Breast epithelium (tissue), 4 donors: ENCODE results near the gene EEPD1. TPM values are rescaled to one million over a fixed set of nuclear protein-coding genes. Genes with fewer than 3 reads are reported as not detected.

Source experiments
- DNase-seq, 2 donors: peaks; one replicate each; pipeline ENCODE4 v3.0.0-alpha.2; 2019; ENCODE audit warnings: low spot score in 2 of 2
- H3K27ac ChIP-seq, 2 donors: fragments of 200-600 bp; sonication (generic) in 1 of 2; one replicate each; pipeline ENCODE4 v1.5.1; 2016 to 2019; ENCODE audit warnings: mild to moderate bottlenecking in 1 of 2
- H3K27me3 ChIP-seq, 2 donors: fragments of 200-600 bp; sonication (generic) in 1 of 2; one replicate each; pipeline versions ENCODE4 v1.5.1 to v1.6.0; 2017 to 2019; ENCODE audit warnings: control low read depth in 1 of 2, mild to moderate bottlenecking in 1 of 2
- H3K36me3 ChIP-seq: fragments of 200-600 bp; one replicate; pipeline ENCODE4 v1.5.1; 2019
- H3K4me1 ChIP-seq, 2 donors: fragments of 200-600 bp; sonication (generic); one replicate each; pipeline ENCODE4 v1.5.1; 2016 to 2019; ENCODE audit warnings: control low read depth in 1 of 2
- H3K4me3 ChIP-seq, 3 donors: fragments of 200-600 bp; sonication (generic); 1 replicate in 2 of 3; 2 replicates in 1 of 3; pipeline ENCODE4 v1.5.1; 2016 to 2019; ENCODE audit warnings: mild to moderate bottlenecking in 3 of 3, moderate library complexity in 2 of 3
- H3K9me3 ChIP-seq, 2 donors: fragments of 200-600 bp; sonication (generic) in 1 of 2; one replicate each; pipeline ENCODE4 v1.5.1; 2016 to 2019; ENCODE audit warnings: control low read depth in 1 of 2
- POLR2A ChIP-seq: fragments of 450-650 bp; IDR thresholded peaks from one replicate; pipeline ENCODE4 v1.6.1; 2016; ENCODE audit warnings: antibody characterized with exemption, mild to moderate bottlenecking, moderate library complexity
- POLR2AphosphoS5 ChIP-seq, 3 donors: sonication (generic); formaldehyde crosslinking; IDR thresholded peaks; one replicate each; pipeline ENCODE4 v1.6.1; 2017; ENCODE audit warnings: antibody characterized with exemption in 3 of 3
- intact Hi-C: fragments of 100-400 bp; cut with DNase I; formaldehyde crosslinking; loops from one replicate; pipeline ENCODE4 v1.15.1; 2023; ENCODE audit warnings: low total_unique reads
- total RNA-seq, 3 donors: library from RNA; depleted of rRNA; stranded (reverse); fragments of >200 nt; gene quantifications; one replicate each; pipeline ENCODE4 v1.1.0, GENCODE V29; 2016
- TF ChIP-seq, protein P1 (sequence below), 3 donors: fragments of 450-650 bp; IDR thresholded peaks; one replicate each; pipeline ENCODE4 v1.5.1; 2016 to 2017; ENCODE audit warnings: antibody characterized with exemption in 3 of 3, mild to moderate bottlenecking in 3 of 3, moderate library complexity in 3 of 3

EEPD1 gene
- total RNA-seq, 3 donors from 2014 or later, result 6.4 to 32.5 (median 10.5) TPM

GRCh38 chr7:36305648-36306047 lies 152.6 kb downstream of the EEPD1 start:
- Histone ChIP-seq H3K27ac (no peak overlapping the region), H3K4me3 (no peak overlapping the region), H3K36me3 (no peaks in the 10 kb centered on the region), H3K9me3 (no peaks in the 10 kb centered on the region), H3K27me3 (no peaks in the 10 kb centered on the region), H3K4me1 (peaks cover 2 to 13% of the 10 kb centered on the region in 2 donors)
- DNase-seq, result no peak
- TF ChIP-seq, protein P1, sequence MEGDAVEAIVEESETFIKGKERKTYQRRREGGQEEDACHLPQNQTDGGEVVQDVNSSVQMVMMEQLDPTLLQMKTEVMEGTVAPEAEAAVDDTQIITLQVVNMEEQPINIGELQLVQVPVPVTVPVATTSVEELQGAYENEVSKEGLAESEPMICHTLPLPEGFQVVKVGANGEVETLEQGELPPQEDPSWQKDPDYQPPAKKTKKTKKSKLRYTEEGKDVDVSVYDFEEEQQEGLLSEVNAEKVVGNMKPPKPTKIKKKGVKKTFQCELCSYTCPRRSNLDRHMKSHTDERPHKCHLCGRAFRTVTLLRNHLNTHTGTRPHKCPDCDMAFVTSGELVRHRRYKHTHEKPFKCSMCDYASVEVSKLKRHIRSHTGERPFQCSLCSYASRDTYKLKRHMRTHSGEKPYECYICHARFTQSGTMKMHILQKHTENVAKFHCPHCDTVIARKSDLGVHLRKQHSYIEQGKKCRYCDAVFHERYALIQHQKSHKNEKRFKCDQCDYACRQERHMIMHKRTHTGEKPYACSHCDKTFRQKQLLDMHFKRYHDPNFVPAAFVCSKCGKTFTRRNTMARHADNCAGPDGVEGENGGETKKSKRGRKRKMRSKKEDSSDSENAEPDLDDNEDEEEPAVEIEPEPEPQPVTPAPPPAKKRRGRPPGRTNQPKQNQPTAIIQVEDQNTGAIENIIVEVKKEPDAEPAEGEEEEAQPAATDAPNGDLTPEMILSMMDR (IDR thresholded peaks at IDR 0.05), result no peak
- TF ChIP-seq POLR2A, result no peak
- no peak for TF ChIP-seq POLR2AphosphoS5 (IDR thresholded peaks at IDR 0.05)
- intact Hi-C loops, result no loop called here

GRCh38 chr7:36306222-36306621 lies 153.2 kb downstream of the EEPD1 start:
- intact Hi-C loops, result no loop called here
- no peaks in the 10 kb centered on the region for H3K9me3 ChIP-seq
- peaks cover 2 to 13% of the 10 kb centered on the region in 2 donors for H3K4me1 ChIP-seq
- H3K4me3 ChIP-seq, result no peak overlapping the region
- H3K27me3 ChIP-seq, result no peaks in the 10 kb centered on the region
- no peak for TF ChIP-seq POLR2AphosphoS5 (IDR thresholded peaks at IDR 0.05)
- no peak for TF ChIP-seq POLR2A
- TF ChIP-seq, protein P1 (IDR thresholded peaks at IDR 0.05), result no peak
- H3K36me3 ChIP-seq, result no peaks in the 10 kb centered on the region
- no peak for DNase-seq
- no peak overlapping the region for H3K27ac ChIP-seq

DNA sequence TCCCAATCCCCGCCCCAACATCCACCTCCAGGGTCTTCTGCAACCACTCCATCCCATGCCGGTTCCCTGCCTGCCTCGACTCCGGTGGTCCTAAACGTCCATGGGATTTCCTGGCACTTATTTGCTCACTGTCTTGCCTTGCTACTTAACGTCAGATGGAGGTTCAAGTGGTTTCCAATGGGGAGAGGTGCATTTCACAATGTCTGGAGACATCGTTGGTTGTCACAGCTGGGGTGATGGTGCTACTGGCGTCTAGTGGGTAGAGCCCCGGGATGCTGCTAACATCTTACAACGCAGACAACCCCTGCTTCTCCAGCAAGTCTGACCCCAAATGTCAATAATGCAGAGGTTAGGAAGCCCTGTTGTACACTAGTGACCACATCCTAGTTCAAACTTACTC lies 153.7 kb downstream of the EEPD1 start:
- intact Hi-C loops, result no loop called here

GRCh38 chr7:36308031-36308430 lies 155.0 kb downstream of the EEPD1 start:
- Histone ChIP-seq H3K4me3 (no peak overlapping the region), H3K4me1 (peaks cover 2 to 13% of the 10 kb centered on the region in 2 donors), H3K27ac (no peak overlapping the region), H3K36me3 (no peaks in the 10 kb centered on the region), H3K9me3 (no peaks in the 10 kb centered on the region), H3K27me3 (no peaks in the 10 kb centered on the region)
- TF ChIP-seq POLR2AphosphoS5 (IDR thresholded peaks at IDR 0.05) (no peak), POLR2A (no peak)
- TF ChIP-seq, protein P1 (IDR thresholded peaks at IDR 0.05), result no peak
- DNase-seq, result no peak
- intact Hi-C loops, result no loop called here

More for the DNA sequence above, 153.7 kb downstream of the EEPD1 start:
- H3K27me3 ChIP-seq, result no peaks in the 10 kb centered on the region
- no peak overlapping the region for H3K4me3 ChIP-seq
- no peak overlapping the region for H3K27ac ChIP-seq
- no peaks in the 10 kb centered on the region for H3K36me3 ChIP-seq
- no peaks in the 10 kb centered on the region for H3K9me3 ChIP-seq
- H3K4me1 ChIP-seq, result peaks cover 2 to 13% of the 10 kb centered on the region in 2 donors
- TF ChIP-seq POLR2A, result no peak
- TF ChIP-seq, protein P1 (IDR thresholded peaks at IDR 0.05), result no peak
- TF ChIP-seq POLR2AphosphoS5 (IDR thresholded peaks at IDR 0.05), result no peak
- no peak for DNase-seq

- intact Hi-C loops, result no loop called here
- no peak overlapping the region for H3K27ac ChIP-seq
- H3K4me1 ChIP-seq, result peaks cover 0 to 2% of the 10 kb centered on the region in 2 donors
- H3K9me3 ChIP-seq, result no peaks in the 10 kb centered on the region
- no peaks in the 10 kb centered on the region for H3K36me3 ChIP-seq
- no peaks in the 10 kb centered on the region for H3K27me3 ChIP-seq
- DNase-seq, result no peak
- no peak overlapping the region for H3K4me3 ChIP-seq
- no peak for TF ChIP-seq POLR2A
- TF ChIP-seq POLR2AphosphoS5 (IDR thresholded peaks at IDR 0.05), result no peak
- TF ChIP-seq, protein P1 (IDR thresholded peaks at IDR 0.05), result no peak
Observed at GRCh38 chr7:36309301-36309700, 156.2 kb downstream of the EEPD1 start.
